A549 (cell line): Measurements from ENCODE around the gene TRAPPC2.

ENCODE experiments used
- CHD2 ChIP-seq: fragments of 150-350 bp; IDR thresholded peaks from 2 replicates; pipeline ENCODE4 v1.6.1; 2014; ENCODE audit warnings: low read length; ENCODE audit not compliant: partially characterized antibody
- EHMT2 ChIP-seq: fragments of 200-600 bp; sonication (generic); IDR thresholded peaks from 2 replicates; pipeline ENCODE4 v1.6.1; 2016; ENCODE audit warnings: antibody characterized with exemption, low read depth, mild to moderate bottlenecking, moderate library complexity
- EP300 ChIP-seq, 2 experiments: fragments of >200 bp; sonication (Bioruptor Twin); formaldehyde crosslinking; IDR thresholded peaks; 2 replicates in 1 of 2; 3 replicates in 1 of 2; pipeline ENCODE4 v1.6.1; 2016 to 2017
- HOXA7 ChIP-seq: fragments of 250-450 bp; sonication (Bioruptor Pico); IDR thresholded peaks from 2 replicates; pipeline ENCODE4 v1.5.0; 2020; ENCODE audit warnings: mild to moderate bottlenecking, moderate library complexity
- MAFK ChIP-seq: fragments of 450-650 bp; IDR thresholded peaks from 2 replicates; pipeline ENCODE4 v1.6.1; 2014; ENCODE audit not compliant: partially characterized antibody
- PHF8 ChIP-seq: fragments of 200-600 bp; sonication (generic); IDR thresholded peaks from 2 replicates; pipeline ENCODE4 v1.6.1; 2016; ENCODE audit warnings: low read depth, mild to moderate bottlenecking, antibody characterized with exemption, moderate library complexity, borderline replicate concordance
- POLR2A ChIP-seq: IDR thresholded peaks from 2 replicates; pipeline ENCODE4 v1.6.1; 2012; ENCODE audit warnings: mild to moderate bottlenecking, low read length
- RAD21 ChIP-seq, 2 experiments: fragments of >200 bp in 1 of 2; sonication (Bioruptor Twin) in 1 of 2; formaldehyde crosslinking in 1 of 2; IDR thresholded peaks in 1 of 2; conservative IDR thresholded peaks in 1 of 2; 2 replicates in 1 of 2; 3 replicates in 1 of 2; pipeline ENCODE4 v1.6.1; 2012 to 2018; ENCODE audit warnings: inconsistent platforms in 1 of 2
- RCOR1 ChIP-seq: fragments of 150-350 bp; IDR thresholded peaks from 2 replicates; pipeline ENCODE4 v1.6.1; 2014; ENCODE audit warnings: antibody characterized with exemption, low read length, low read depth
- SMC3 ChIP-seq: fragments of >200 bp; sonication (Bioruptor Twin); formaldehyde crosslinking; IDR thresholded peaks from 3 replicates; pipeline ENCODE4 v1.6.1; 2018; ENCODE audit warnings: inconsistent platforms
- TF ChIP-seq, protein P1 (sequence below): fragments of >200 bp; sonication (Bioruptor Twin); formaldehyde crosslinking; IDR thresholded peaks from 3 replicates; pipeline ENCODE4 v1.5.1; 2016
- TF ChIP-seq, protein P2 (sequence below): IDR thresholded peaks from 2 replicates; pipeline ENCODE4 v1.6.1; 2012
- TF ChIP-seq, protein P3 (sequence below): fragments of 200-600 bp; sonication (generic); IDR thresholded peaks from 2 replicates; pipeline ENCODE4 v1.6.1; 2016; ENCODE audit warnings: antibody characterized with exemption, mild to moderate bottlenecking, moderate library complexity
- TF ChIP-seq, protein P4 (sequence below): fragments of 150-350 bp; IDR thresholded peaks from 2 replicates; pipeline ENCODE4 v1.6.1; 2014; ENCODE audit warnings: low read depth, mild to moderate bottlenecking, low read length

DNA sequence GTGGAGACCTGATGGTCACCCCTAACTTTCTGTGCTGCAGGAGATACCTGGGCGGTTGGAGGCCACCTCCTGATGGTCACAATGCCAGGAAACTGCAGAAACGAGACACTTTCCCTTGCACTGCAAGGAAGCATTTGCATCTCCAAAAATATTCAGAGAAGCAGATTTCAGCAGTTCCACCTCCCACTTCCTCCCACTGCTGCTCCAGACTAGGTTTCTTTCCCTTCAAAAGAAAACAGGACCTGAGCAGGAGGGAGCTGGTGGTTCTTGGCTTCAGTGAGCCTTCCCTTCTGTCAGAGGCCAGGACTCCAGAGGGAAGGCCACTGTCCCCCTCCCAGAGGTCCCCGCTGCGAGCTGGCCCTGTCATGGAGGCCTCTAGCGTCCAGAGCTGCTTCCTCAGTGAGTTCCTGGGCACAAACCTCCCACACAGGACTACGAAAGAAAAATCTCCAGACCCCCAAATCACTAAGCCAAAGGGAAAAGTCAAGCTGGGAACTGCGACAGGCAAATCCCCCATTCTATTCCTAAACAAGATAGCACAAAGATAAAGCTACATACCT is 46.5 kb upstream of the TRAPPC2 start:
- TF ChIP-seq, protein P1, sequence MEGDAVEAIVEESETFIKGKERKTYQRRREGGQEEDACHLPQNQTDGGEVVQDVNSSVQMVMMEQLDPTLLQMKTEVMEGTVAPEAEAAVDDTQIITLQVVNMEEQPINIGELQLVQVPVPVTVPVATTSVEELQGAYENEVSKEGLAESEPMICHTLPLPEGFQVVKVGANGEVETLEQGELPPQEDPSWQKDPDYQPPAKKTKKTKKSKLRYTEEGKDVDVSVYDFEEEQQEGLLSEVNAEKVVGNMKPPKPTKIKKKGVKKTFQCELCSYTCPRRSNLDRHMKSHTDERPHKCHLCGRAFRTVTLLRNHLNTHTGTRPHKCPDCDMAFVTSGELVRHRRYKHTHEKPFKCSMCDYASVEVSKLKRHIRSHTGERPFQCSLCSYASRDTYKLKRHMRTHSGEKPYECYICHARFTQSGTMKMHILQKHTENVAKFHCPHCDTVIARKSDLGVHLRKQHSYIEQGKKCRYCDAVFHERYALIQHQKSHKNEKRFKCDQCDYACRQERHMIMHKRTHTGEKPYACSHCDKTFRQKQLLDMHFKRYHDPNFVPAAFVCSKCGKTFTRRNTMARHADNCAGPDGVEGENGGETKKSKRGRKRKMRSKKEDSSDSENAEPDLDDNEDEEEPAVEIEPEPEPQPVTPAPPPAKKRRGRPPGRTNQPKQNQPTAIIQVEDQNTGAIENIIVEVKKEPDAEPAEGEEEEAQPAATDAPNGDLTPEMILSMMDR = no peak
- TF ChIP-seq MAFK = no peak
- no peak for TF ChIP-seq CHD2
- TF ChIP-seq, protein P2, sequence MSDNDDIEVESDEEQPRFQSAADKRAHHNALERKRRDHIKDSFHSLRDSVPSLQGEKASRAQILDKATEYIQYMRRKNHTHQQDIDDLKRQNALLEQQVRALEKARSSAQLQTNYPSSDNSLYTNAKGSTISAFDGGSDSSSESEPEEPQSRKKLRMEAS = no peak
- no peak for TF ChIP-seq PHF8
- TF ChIP-seq, protein P3, sequence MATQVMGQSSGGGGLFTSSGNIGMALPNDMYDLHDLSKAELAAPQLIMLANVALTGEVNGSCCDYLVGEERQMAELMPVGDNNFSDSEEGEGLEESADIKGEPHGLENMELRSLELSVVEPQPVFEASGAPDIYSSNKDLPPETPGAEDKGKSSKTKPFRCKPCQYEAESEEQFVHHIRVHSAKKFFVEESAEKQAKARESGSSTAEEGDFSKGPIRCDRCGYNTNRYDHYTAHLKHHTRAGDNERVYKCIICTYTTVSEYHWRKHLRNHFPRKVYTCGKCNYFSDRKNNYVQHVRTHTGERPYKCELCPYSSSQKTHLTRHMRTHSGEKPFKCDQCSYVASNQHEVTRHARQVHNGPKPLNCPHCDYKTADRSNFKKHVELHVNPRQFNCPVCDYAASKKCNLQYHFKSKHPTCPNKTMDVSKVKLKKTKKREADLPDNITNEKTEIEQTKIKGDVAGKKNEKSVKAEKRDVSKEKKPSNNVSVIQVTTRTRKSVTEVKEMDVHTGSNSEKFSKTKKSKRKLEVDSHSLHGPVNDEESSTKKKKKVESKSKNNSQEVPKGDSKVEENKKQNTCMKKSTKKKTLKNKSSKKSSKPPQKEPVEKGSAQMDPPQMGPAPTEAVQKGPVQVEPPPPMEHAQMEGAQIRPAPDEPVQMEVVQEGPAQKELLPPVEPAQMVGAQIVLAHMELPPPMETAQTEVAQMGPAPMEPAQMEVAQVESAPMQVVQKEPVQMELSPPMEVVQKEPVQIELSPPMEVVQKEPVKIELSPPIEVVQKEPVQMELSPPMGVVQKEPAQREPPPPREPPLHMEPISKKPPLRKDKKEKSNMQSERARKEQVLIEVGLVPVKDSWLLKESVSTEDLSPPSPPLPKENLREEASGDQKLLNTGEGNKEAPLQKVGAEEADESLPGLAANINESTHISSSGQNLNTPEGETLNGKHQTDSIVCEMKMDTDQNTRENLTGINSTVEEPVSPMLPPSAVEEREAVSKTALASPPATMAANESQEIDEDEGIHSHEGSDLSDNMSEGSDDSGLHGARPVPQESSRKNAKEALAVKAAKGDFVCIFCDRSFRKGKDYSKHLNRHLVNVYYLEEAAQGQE = no peak
- no peak for TF ChIP-seq EHMT2
- TF ChIP-seq RCOR1 = no peak
- no peak for TF ChIP-seq RAD21 (conservative IDR thresholded peaks at IDR 0.05 in 1 of 2, IDR thresholded peaks at IDR 0.05 in 1 of 2)
- no peak for TF ChIP-seq POLR2A
- no peak for TF ChIP-seq HOXA7
- TF ChIP-seq, protein P4, sequence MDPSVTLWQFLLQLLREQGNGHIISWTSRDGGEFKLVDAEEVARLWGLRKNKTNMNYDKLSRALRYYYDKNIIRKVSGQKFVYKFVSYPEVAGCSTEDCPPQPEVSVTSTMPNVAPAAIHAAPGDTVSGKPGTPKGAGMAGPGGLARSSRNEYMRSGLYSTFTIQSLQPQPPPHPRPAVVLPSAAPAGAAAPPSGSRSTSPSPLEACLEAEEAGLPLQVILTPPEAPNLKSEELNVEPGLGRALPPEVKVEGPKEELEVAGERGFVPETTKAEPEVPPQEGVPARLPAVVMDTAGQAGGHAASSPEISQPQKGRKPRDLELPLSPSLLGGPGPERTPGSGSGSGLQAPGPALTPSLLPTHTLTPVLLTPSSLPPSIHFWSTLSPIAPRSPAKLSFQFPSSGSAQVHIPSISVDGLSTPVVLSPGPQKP = no peak
- TF ChIP-seq EP300 (IDR thresholded peaks at IDR 0.05) = no peak
- no peak for TF ChIP-seq SMC3
